SU-DHL-6 (cell line): ENCODE measurements around the gene DDR2.

ENCODE experiments used
- H2AFZ ChIP-seq: fragments of 200-600 bp; sonication (generic); 2 replicates; pipeline ENCODE4 v1.6.1; 2014; ENCODE audit warnings: low read depth, mild to moderate bottlenecking, moderate library complexity, mixed read lengths, antibody characterized with exemption, low read length; ENCODE audit not compliant: severe bottlenecking
- H3F3A ChIP-seq: fragments of 200-600 bp; shearing (Covaris generic); 2 replicates; pipeline ENCODE4 v1.6.0; 2016; ENCODE audit warnings: antibody characterized with exemption, mild to moderate bottlenecking; ENCODE audit not compliant: insufficient read depth
- H3K27ac ChIP-seq: fragments of 200-600 bp; sonication (generic); 2 replicates; pipeline ENCODE4 v1.5.1; 2016; ENCODE audit warnings: low read depth, mild to moderate bottlenecking, low read length, moderate library complexity, mixed read lengths
- H3K27me3 ChIP-seq: fragments of 200-600 bp; sonication (generic), shearing (Covaris generic); 2 replicates; pipeline ENCODE4 v1.6.0; 2014; ENCODE audit warnings: mild to moderate bottlenecking, low read length
- H3K36me3 ChIP-seq: fragments of 200-600 bp; sonication (generic); 2 replicates; pipeline ENCODE4 v1.6.1; 2014; ENCODE audit warnings: mild to moderate bottlenecking, low read length, mixed read lengths
- H3K4me2 ChIP-seq: fragments of 300-600, 200-600 bp; shearing (Covaris generic), sonication (generic); 2 replicates; pipeline ENCODE4 v1.6.0; 2014; ENCODE audit warnings: low read length, low read depth, mild to moderate bottlenecking; ENCODE audit not compliant: poor library complexity, severe bottlenecking
- H3K4me3 ChIP-seq: fragments of 200-600 bp; sonication (generic); 2 replicates; pipeline ENCODE4 v1.5.1; 2014; ENCODE audit warnings: antibody characterized with exemption, low read length, mild to moderate bottlenecking, mixed read lengths; ENCODE audit not compliant: insufficient read depth, poor library complexity, severe bottlenecking
- H3K79me2 ChIP-seq: fragments of 200-600 bp; sonication (generic); 2 replicates; pipeline ENCODE4 v1.6.1; 2014; ENCODE audit warnings: mild to moderate bottlenecking, low read length, moderate library complexity; ENCODE audit not compliant: insufficient read depth
- H3K9ac ChIP-seq: fragments of 200-600 bp; sonication (generic); 2 replicates; pipeline ENCODE4 v1.7.0; 2014; ENCODE audit warnings: mild to moderate bottlenecking, low read length
- H3K9me2 ChIP-seq: fragments of 200-600 bp; sonication (generic); replicated peaks from 2 replicates; pipeline ENCODE4 v1.6.1; 2014; ENCODE audit warnings: low read length; ENCODE audit not compliant: insufficient read depth
- H3K9me3 ChIP-seq: fragments of 200-600 bp; sonication (generic); 2 replicates; pipeline ENCODE4 v1.6.1; 2014; ENCODE audit warnings: low read length, mixed read lengths; ENCODE audit not compliant: insufficient read depth
- H4K20me1 ChIP-seq: fragments of 200-600 bp; sonication (generic); 2 replicates; pipeline ENCODE4 v1.6.1; 2014; ENCODE audit warnings: low read depth, mild to moderate bottlenecking, antibody characterized with exemption, low read length, moderate library complexity, mixed read lengths
- EZH2phosphoT487 ChIP-seq: fragments of 200-600 bp; sonication (generic), shearing (Covaris generic); conservative IDR thresholded peaks from 2 replicates; pipeline ENCODE4 v1.6.1; 2018; ENCODE audit warnings: mild to moderate bottlenecking, antibody characterized with exemption, low read length, moderate library complexity, mixed read lengths
- TF ChIP-seq, protein P1 (sequence below): fragments of 200-600 bp; sonication (generic); IDR thresholded peaks from one replicate; pipeline ENCODE4 v1.5.1; 2017; ENCODE audit warnings: antibody characterized with exemption, mild to moderate bottlenecking, low read length, moderate library complexity; ENCODE audit not compliant: insufficient read depth, poor library complexity, severe bottlenecking

The DDR2 gene

DNA sequence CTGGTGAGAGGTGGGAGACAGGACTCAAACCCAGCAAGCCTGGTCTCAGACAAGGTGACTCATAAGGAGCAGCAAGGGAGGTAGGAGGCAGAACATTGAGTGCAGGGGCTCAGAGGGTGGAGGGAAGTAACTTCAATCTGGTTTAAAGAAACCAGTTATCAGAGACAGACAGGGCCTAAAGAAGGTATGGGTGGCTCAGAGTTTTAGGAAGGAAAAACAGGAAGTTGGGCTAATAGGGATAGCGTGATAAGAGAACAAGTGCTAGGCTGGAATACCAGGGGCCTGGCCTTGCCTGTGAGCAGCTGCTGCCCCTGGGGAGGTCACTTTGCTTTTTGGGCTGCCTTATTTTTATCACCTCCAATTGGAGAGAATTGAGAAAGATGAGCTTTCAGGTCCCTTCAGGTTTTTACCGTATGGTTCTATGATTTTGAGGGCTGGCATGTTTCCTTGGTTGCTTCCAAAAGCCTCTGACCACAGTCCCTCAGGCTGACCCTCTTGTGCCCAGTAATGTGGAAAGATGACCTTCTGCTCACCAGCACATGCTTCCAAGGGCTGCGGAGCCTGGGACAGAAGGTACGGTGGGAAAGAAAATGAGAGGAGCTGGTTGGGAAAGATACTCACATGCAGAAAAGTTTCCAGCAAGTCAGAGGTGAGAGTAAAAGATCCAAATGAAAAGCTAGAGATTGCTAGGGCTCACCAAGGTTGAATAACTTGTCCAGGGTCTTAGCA is 77.0 kb downstream of the DDR2 start:
- no peak overlapping the region for H3K27ac ChIP-seq
- H2AFZ ChIP-seq = no peak overlapping the region
- no peaks in the 10 kb centered on the region for H3K36me3 ChIP-seq
- no peaks in the 10 kb centered on the region for H3F3A ChIP-seq
- H3K79me2 ChIP-seq = no peaks in the 10 kb centered on the region
- no peaks in the 10 kb centered on the region for H4K20me1 ChIP-seq
- H3K9ac ChIP-seq = no peak overlapping the region
- H3K9me2 ChIP-seq = no peaks in the 10 kb centered on the region
- no peak for TF ChIP-seq EZH2phosphoT487
- TF ChIP-seq, protein P1, sequence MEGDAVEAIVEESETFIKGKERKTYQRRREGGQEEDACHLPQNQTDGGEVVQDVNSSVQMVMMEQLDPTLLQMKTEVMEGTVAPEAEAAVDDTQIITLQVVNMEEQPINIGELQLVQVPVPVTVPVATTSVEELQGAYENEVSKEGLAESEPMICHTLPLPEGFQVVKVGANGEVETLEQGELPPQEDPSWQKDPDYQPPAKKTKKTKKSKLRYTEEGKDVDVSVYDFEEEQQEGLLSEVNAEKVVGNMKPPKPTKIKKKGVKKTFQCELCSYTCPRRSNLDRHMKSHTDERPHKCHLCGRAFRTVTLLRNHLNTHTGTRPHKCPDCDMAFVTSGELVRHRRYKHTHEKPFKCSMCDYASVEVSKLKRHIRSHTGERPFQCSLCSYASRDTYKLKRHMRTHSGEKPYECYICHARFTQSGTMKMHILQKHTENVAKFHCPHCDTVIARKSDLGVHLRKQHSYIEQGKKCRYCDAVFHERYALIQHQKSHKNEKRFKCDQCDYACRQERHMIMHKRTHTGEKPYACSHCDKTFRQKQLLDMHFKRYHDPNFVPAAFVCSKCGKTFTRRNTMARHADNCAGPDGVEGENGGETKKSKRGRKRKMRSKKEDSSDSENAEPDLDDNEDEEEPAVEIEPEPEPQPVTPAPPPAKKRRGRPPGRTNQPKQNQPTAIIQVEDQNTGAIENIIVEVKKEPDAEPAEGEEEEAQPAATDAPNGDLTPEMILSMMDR = no peak
- H3K4me2 ChIP-seq = no peak overlapping the region
- no peak overlapping the region for H3K4me3 ChIP-seq
- H3K27me3 ChIP-seq = no peaks in the 10 kb centered on the region
- H3K9me3 ChIP-seq = no peaks in the 10 kb centered on the region

DNA sequence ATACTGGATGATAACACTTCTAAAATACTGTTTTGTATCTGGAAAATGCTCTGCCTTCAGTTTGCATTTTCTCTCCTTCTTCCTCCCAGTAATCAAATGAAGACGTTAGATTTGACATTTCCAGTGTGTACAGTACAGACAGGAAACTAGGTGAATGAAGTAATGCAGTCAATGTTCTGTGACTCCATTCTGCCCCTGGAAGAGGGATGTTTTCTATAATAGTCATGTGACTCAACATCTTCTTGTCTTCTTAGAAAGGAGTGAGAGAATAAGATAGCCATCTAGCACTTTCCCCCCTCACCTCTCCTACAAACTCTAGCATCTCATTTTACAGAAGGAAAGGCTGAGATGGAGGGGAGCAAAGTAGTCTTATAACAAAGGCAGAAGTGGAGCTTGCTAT is 77.6 kb downstream of the DDR2 start:
- no peaks in the 10 kb centered on the region for H3K36me3 ChIP-seq
- no peaks in the 10 kb centered on the region for H3K9me3 ChIP-seq
- no peaks in the 10 kb centered on the region for H3K79me2 ChIP-seq
- no peak overlapping the region for H2AFZ ChIP-seq
- no peak overlapping the region for H3K9ac ChIP-seq
- no peaks in the 10 kb centered on the region for H3K9me2 ChIP-seq
- H4K20me1 ChIP-seq = no peaks in the 10 kb centered on the region
- no peak for TF ChIP-seq EZH2phosphoT487
- TF ChIP-seq, protein P1 = no peak
- no peak overlapping the region for H3K4me2 ChIP-seq
- H3F3A ChIP-seq = no peaks in the 10 kb centered on the region
- no peak overlapping the region for H3K4me3 ChIP-seq
- no peaks in the 10 kb centered on the region for H3K27me3 ChIP-seq
- no peak overlapping the region for H3K27ac ChIP-seq

DNA sequence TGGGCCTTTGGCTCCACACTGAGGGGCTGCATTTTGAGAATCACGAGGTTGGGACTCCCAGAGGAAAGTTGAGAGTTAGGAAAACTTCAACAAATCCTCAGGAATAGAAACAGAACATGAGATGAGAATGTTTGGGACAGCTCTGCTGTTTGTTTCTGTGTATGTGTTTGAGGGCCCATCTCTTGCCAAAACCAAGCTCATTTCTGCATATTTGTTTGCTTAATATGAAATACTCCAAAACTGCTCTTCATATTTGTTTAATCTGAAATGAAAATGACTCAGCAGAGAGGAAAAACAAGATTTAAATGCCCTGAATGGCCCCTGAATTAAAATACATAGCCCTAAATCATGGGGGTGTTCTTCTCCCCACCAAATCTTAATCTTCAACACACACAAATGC is 78.1 kb downstream of the DDR2 start:
- H4K20me1 ChIP-seq = no peaks in the 10 kb centered on the region
- no peak for TF ChIP-seq EZH2phosphoT487
- TF ChIP-seq, protein P1 = no peak
- H2AFZ ChIP-seq = no peak overlapping the region

More for the DNA sequence above, 78.1 kb downstream of the DDR2 start:
- no peaks in the 10 kb centered on the region for H3K36me3 ChIP-seq
- no peaks in the 10 kb centered on the region for H3K79me2 ChIP-seq
- H3K27ac ChIP-seq = no peak overlapping the region
- H3K9ac ChIP-seq = no peak overlapping the region
- no peaks in the 10 kb centered on the region; the same call in 1 of the 2 replicates for H3K27me3 ChIP-seq
- H3K4me2 ChIP-seq = no peak overlapping the region
- no peaks in the 10 kb centered on the region for H3F3A ChIP-seq
- H3K9me2 ChIP-seq = no peaks in the 10 kb centered on the region
- H3K9me3 ChIP-seq = no peaks in the 10 kb centered on the region
- no peak overlapping the region for H3K4me3 ChIP-seq
